Measurements from ENCODE around the gene ZBTB46.

Gene ZBTB46

GRCh38 chr20:63847237-63848002 is 16.4 kb upstream of the ZBTB46 start:
- DNase-seq (ENCODE audit: low read depth), result no peak
- H3K4me3 ChIP-seq (ENCODE audit: low read depth, low read length), result no peak overlapping the region
- no peak for TF ChIP-seq CTCF (IDR thresholded peaks at IDR 0.05; ENCODE audit: control insufficient read depth, extremely low read depth, insufficient read depth)

DNA sequence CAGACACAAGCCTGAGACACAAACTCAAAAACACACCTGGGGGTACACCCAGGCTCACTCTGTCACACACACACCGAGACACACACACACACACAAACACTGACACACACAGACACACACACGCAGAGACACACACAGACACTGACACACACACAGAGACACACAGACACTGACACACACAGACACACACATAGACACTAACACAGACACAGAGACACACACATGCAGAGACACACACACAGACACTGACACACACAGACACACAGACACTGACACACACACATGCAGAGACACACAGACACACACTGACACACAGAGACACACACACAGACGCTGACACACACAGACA is 15.8 kb upstream of the ZBTB46 start:
- no peak overlapping the region for H3K4me3 ChIP-seq (ENCODE audit: low read depth, low read length)
- TF ChIP-seq CTCF (IDR thresholded peaks at IDR 0.05; ENCODE audit: control insufficient read depth, extremely low read depth, insufficient read depth), result no peak
- DNase-seq (ENCODE audit: low read depth), result no peak

DNA sequence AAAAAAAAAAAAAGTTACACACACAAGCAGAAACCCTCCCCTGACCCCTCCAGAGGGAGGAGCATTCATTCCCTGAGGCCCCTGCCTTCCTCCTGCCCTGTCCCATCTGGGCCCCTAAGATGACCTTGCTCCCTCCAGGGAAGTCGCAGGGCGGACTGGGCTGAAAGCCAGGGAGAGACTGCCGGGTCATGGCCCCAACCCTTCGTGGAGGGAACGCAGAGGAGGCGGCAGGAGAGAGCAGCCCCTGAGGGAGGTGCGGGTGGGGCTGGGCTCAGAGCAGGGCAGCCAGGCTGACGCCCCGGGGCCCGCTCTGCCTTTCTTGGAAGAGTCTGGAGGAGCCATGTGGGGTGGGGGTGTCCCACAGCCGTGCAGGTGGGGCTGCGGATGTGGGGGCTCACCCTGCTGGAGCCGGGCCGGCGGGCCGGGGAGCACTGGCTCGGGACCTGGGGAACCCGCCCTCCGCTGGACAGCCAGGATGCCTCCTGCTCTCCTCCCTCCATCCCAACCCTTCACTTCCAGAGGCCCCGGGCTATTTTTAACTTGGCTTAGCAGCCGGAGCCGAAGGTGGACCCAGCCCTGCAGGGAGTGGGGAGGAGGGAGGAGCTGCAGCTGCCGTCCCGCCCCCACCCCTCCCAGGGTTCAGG is 15.2 kb upstream of the ZBTB46 start:
- TF ChIP-seq CTCF (IDR thresholded peaks at IDR 0.05; ENCODE audit: control insufficient read depth, extremely low read depth, insufficient read depth), result no peak
- DNase-seq (ENCODE audit: low read depth), result no peak
- no peak overlapping the region for H3K4me3 ChIP-seq (ENCODE audit: low read depth, low read length)

- H3K4me3 ChIP-seq (ENCODE audit: low read depth, low read length), result no peak overlapping the region
- TF ChIP-seq CTCF (IDR thresholded peaks at IDR 0.05; ENCODE audit: control insufficient read depth, extremely low read depth, insufficient read depth), result no peak
- no peak for DNase-seq (ENCODE audit: low read depth)
These were observed 13.5 kb upstream of the ZBTB46 start for GRCh38 chr20:63844511-63844991.

- no peak overlapping the region for H3K4me3 ChIP-seq (ENCODE audit: low read depth, low read length)
- no peak for DNase-seq (ENCODE audit: low read depth)
- TF ChIP-seq CTCF (IDR thresholded peaks at IDR 0.05; ENCODE audit: control insufficient read depth, extremely low read depth, insufficient read depth), result no peak
These were observed 12.7 kb upstream of the ZBTB46 start for GRCh38 chr20:63843778-63844177.

DNA sequence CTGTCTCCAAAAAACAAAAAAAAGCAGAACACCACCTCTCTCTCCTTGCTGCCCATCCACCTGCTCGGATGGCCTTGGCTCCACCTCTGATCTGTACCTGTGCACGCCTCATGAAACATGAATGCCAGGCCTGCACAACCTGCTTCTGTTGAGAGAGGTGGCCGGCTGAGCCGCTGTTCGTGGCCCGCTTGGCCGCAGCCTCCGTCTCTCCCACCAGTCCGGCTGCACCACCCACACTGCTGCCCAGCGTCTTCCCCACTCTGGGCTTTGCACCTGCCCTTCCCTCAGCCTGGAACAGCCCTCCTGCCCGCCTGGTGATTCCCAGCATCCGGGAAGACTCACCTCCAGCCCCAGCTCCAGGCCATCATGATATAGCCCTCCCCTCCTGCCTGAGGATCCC is 12.2 kb upstream of the ZBTB46 start:
- no peak for TF ChIP-seq CTCF (IDR thresholded peaks at IDR 0.05; ENCODE audit: control insufficient read depth, extremely low read depth, insufficient read depth)
- H3K4me3 ChIP-seq (ENCODE audit: low read depth, low read length), result no peak overlapping the region
- no peak for DNase-seq (ENCODE audit: low read depth)
